HCEC 1CT (cell line): ENCODE results near the gene ANGPTL4.
"Not testable (repeated sequence)": the region's sequence is repeated elsewhere in the genome, so short reads cannot be mapped to it uniquely, and the experiment has no call there.

Experiments
- DNase-seq: peaks from one replicate; pipeline ENCODE4 v3.0.0-alpha.2; 2017

The ANGPTL4 gene

GRCh38 chr19:8334458-8335342 lies 29.3 kb upstream of the ANGPTL4 start:
- peak; percentile 37 for DNase-seq

- no peak for DNase-seq
These were observed 28.4 kb upstream of the ANGPTL4 start for GRCh38 chr19:8335343-8336071.

- DNase-seq, result no peak
These were observed 27.8 kb upstream of the ANGPTL4 start for GRCh38 chr19:8336072-8336569.

GRCh38 chr19:8336660-8337059 lies 27.3 kb upstream of the ANGPTL4 start:
- no peak for DNase-seq

- DNase-seq, result no peak
These were observed 26.2 kb upstream of the ANGPTL4 start for GRCh38 chr19:8337728-8338127.

- DNase-seq, result no peak
These were observed 25.1 kb upstream of the ANGPTL4 start for GRCh38 chr19:8338835-8339234.

- no peak for DNase-seq
These were observed 23.4 kb upstream of the ANGPTL4 start for GRCh38 chr19:8340341-8341096.

- DNase-seq, result not testable (repeated sequence)
These were observed 22.5 kb upstream of the ANGPTL4 start for GRCh38 chr19:8341504-8341903.

GRCh38 chr19:8342316-8342683 lies 21.7 kb upstream of the ANGPTL4 start:
- DNase-seq, result no peak

GRCh38 chr19:8342684-8343482 lies 21.1 kb upstream of the ANGPTL4 start, which contains the start of gene KANK3:
Gene KANK3, minus strand, starts transcription at chr19:8343262. Its CDS starts 5,434 bp downstream, at chr19:8337828.
- peak; percentile 86 for DNase-seq

- DNase-seq, result no peak
These were observed 20.5 kb upstream of the ANGPTL4 start for GRCh38 chr19:8343483-8343844.

- DNase-seq, result not testable (repeated sequence)
These were observed 14.2 kb upstream of the ANGPTL4 start for GRCh38 chr19:8349629-8350372.

GRCh38 chr19:8352134-8352827 lies 11.7 kb upstream of the ANGPTL4 start:
- DNase-seq, result no peak

GRCh38 chr19:8352845-8353244 lies 11.1 kb upstream of the ANGPTL4 start:
- not testable (repeated sequence) for DNase-seq

GRCh38 chr19:8355631-8356402 lies 8.1 kb upstream of the ANGPTL4 start:
- DNase-seq, result peak; percentile 100

GRCh38 chr19:8357007-8357521 lies 6.9 kb upstream of the ANGPTL4 start:
- DNase-seq, result no peak

GRCh38 chr19:8358948-8359347 lies 5.0 kb upstream of the ANGPTL4 start:
- DNase-seq, result no peak

GRCh38 chr19:8360196-8360595 lies 3.8 kb upstream of the ANGPTL4 start:
- no peak for DNase-seq

- DNase-seq, result peak; percentile 97
These were observed 1.8 kb upstream of the ANGPTL4 start for GRCh38 chr19:8361921-8362793.
